SH-SY5Y (cell line): ENCODE results near the gene PITPNM3.

ENCODE experiments used
- GATA2 ChIP-seq: IDR thresholded peaks from 2 replicates; pipeline ENCODE4 v1.6.1; 2011; ENCODE audit warnings: mild to moderate bottlenecking, low read depth, low read length
- GATA3 ChIP-seq: IDR thresholded peaks from 2 replicates; pipeline ENCODE4 v1.6.1; 2011; ENCODE audit warnings: low read depth, mild to moderate bottlenecking, low read length, moderate library complexity

PITPNM3 gene

GRCh38 chr17:6442775-6443174 lies 113.6 kb downstream of the PITPNM3 start:
- TF ChIP-seq GATA2: no peak
- no peak for TF ChIP-seq GATA3

- TF ChIP-seq GATA3: no peak
- no peak for TF ChIP-seq GATA2
Observed at GRCh38 chr17:6439951-6440350, 116.4 kb downstream of the PITPNM3 start.

- TF ChIP-seq GATA3: no peak
- TF ChIP-seq GATA2: no peak
Observed at GRCh38 chr17:6437956-6438355, 118.4 kb downstream of the PITPNM3 start.

GRCh38 chr17:6437466-6437865 lies 118.9 kb downstream of the PITPNM3 start:
- TF ChIP-seq GATA2: no peak
- TF ChIP-seq GATA3: no peak

- TF ChIP-seq GATA3 (no peak), GATA2 (no peak)
Observed at GRCh38 chr17:6435968-6436367, 120.4 kb downstream of the PITPNM3 start.

- TF ChIP-seq GATA2 (no peak), GATA3 (no peak)
Observed at GRCh38 chr17:6435051-6435450, 121.3 kb downstream of the PITPNM3 start, which contains the start of gene AIPL1. AIPL1 (minus strand) TSS chr17:6435121; CDS start chr17:6435104, 17 bp downstream.

GRCh38 chr17:6430769-6431168 lies 125.6 kb downstream of the PITPNM3 start:
- no peak for TF ChIP-seq GATA3
- no peak for TF ChIP-seq GATA2

- TF ChIP-seq GATA2 (no peak), GATA3 (no peak)
Observed at GRCh38 chr17:6429266-6429665, 127.1 kb downstream of the PITPNM3 start.

GRCh38 chr17:6428207-6428965 lies 128.0 kb downstream of the PITPNM3 start:
- TF ChIP-seq GATA3 (no peak), GATA2 (no peak)

- TF ChIP-seq GATA2 (no peak), GATA3 (no peak)
Observed at GRCh38 chr17:6427279-6427781, 129.0 kb downstream of the PITPNM3 start.

- TF ChIP-seq GATA3 (no peak), GATA2 (no peak)
Observed at GRCh38 chr17:6426356-6427101, 129.8 kb downstream of the PITPNM3 start.

GRCh38 chr17:6425407-6425806 lies 130.9 kb downstream of the PITPNM3 start:
- TF ChIP-seq GATA2: no peak

- TF ChIP-seq GATA2: no peak
- TF ChIP-seq GATA3: no peak
Observed at GRCh38 chr17:6423931-6424330, 132.4 kb downstream of the PITPNM3 start.

- no peak for TF ChIP-seq GATA3
- no peak for TF ChIP-seq GATA2
Observed at GRCh38 chr17:6422654-6423241, 133.6 kb downstream of the PITPNM3 start.
